ENCODE measurements around the gene NAGS. TPM values are rescaled to one million over a fixed set of nuclear protein-coding genes. Genes with fewer than 3 reads are reported as not detected.
A peak's percentile ranks its signal among the peaks of the same experiment; 100 is the strongest.

The NAGS gene
- total RNA-seq, 1 donor from 2014 or later = 1.0 TPM

GRCh38 chr17:44001461-44001920 lies 2.9 kb upstream of the NAGS start:
- H3K27me3 Mint-ChIP-seq (ENCODE audit: low read depth, unreplicated experiment) = peaks cover 16% of the 10 kb centered on the region
- TF ChIP-seq CTCF (IDR thresholded peaks at IDR 0.05; ENCODE audit: insufficient read depth, low read depth, low read length) = no peak
- TF ChIP-seq EZH2 (IDR thresholded peaks at IDR 0.05; ENCODE audit: insufficient read depth, low read length) = no peak
- peaks cover 19% of the 10 kb centered on the region for H3K27me3 ChIP-seq (ENCODE audit: insufficient read depth, low read length)
- no peaks in the 10 kb centered on the region for H4K20me1 ChIP-seq (ENCODE audit: insufficient read depth, low read length)
- H3K4me3 Mint-ChIP-seq (ENCODE audit: unreplicated experiment) = no peak overlapping the region
- no peak overlapping the region for H3K27ac Mint-ChIP-seq (ENCODE audit: unreplicated experiment)
- FAIRE-seq (no peak), DNase-seq (ENCODE audit: low read depth) (no peak)
- H3K9me3 ChIP-seq (ENCODE audit: insufficient read depth, low read depth, low read length) = no peaks in the 10 kb centered on the region
- peaks cover 2% of the 10 kb centered on the region for H3K36me3 Mint-ChIP-seq (ENCODE audit: low read depth, unreplicated experiment)
- H2AFZ ChIP-seq (ENCODE audit: low read depth, low read length) = no peak overlapping the region
- no peak overlapping the region for H3K27ac ChIP-seq (ENCODE audit: low read depth, low read length)
- H3K36me3 ChIP-seq (ENCODE audit: insufficient read depth, low read length) = no peaks in the 10 kb centered on the region
- H3K79me2 ChIP-seq (ENCODE audit: insufficient read depth, low read length) = no peaks in the 10 kb centered on the region
- peaks cover 26% of the 10 kb centered on the region for H3K4me1 ChIP-seq (ENCODE audit: insufficient read depth, low read length)
- H3K9me3 Mint-ChIP-seq (ENCODE audit: unreplicated experiment) = peaks cover 4% of the 10 kb centered on the region
- no peak overlapping the region for H3K9ac ChIP-seq (ENCODE audit: low read length)
- H3K4me3 ChIP-seq (ENCODE audit: insufficient read depth, low read depth, low read length) = no peak overlapping the region
- no peak overlapping the region for H3K4me2 ChIP-seq (ENCODE audit: low read length)
- peaks cover 4% of the 10 kb centered on the region for H3K4me1 Mint-ChIP-seq (ENCODE audit: low read depth, unreplicated experiment)

- Histone ChIP-seq H4K20me1 (ENCODE audit: insufficient read depth, low read length) (no peaks in the 10 kb centered on the region), H2AFZ (ENCODE audit: low read depth, low read length) (peak overlapping the region; percentile 58), H3K4me3 (ENCODE audit: insufficient read depth, low read depth, low read length) (no peak overlapping the region), H3K27ac (ENCODE audit: low read depth, low read length) (no peak overlapping the region), H3K4me1 (ENCODE audit: insufficient read depth, low read length) (peaks cover 26% of the 10 kb centered on the region), H3K9me3 (ENCODE audit: insufficient read depth, low read depth, low read length) (no peaks in the 10 kb centered on the region), H3K79me2 (ENCODE audit: insufficient read depth, low read length) (no peaks in the 10 kb centered on the region), H3K27me3 (ENCODE audit: insufficient read depth, low read length) (peaks cover 19% of the 10 kb centered on the region), H3K4me2 (ENCODE audit: low read length) (peak overlapping the region; percentile 23), H3K36me3 (ENCODE audit: insufficient read depth, low read length) (no peaks in the 10 kb centered on the region), H3K9ac (ENCODE audit: low read length) (no peak overlapping the region)
- Mint-ChIP-seq H3K4me3 (ENCODE audit: unreplicated experiment) (no peak overlapping the region), H3K27me3 (ENCODE audit: low read depth, unreplicated experiment) (peaks cover 15% of the 10 kb centered on the region), H3K27ac (ENCODE audit: unreplicated experiment) (no peak overlapping the region), H3K9me3 (ENCODE audit: unreplicated experiment) (peaks cover 4% of the 10 kb centered on the region), H3K36me3 (ENCODE audit: low read depth, unreplicated experiment) (peaks cover 2% of the 10 kb centered on the region), H3K4me1 (ENCODE audit: low read depth, unreplicated experiment) (peaks cover 4% of the 10 kb centered on the region)
- peak; percentile 30 for DNase-seq (ENCODE audit: low read depth)
- FAIRE-seq = peak; percentile 69
- TF ChIP-seq CTCF (IDR thresholded peaks at IDR 0.05; ENCODE audit: insufficient read depth, low read depth, low read length) (no peak), EZH2 (IDR thresholded peaks at IDR 0.05; ENCODE audit: insufficient read depth, low read length) (no peak)
Measured at GRCh38 chr17:44002141-44002848, 2.1 kb upstream of the NAGS start.

Data from astrocyte (in vitro differentiated cells and primary cell).